Mammary epithelial cell (primary cell): Measurements from ENCODE around the gene SV2B.

ENCODE experiments used
- CTCF ChIP-seq, 2 donors: IDR thresholded peaks in 1 of 2; conservative IDR thresholded peaks in 1 of 2; 2 replicates each; pipeline ENCODE4 v1.5.1; 2011 to 2012; ENCODE audit warnings: inconsistent platforms in 2 of 2, low read length in 2 of 2, mild to moderate bottlenecking in 2 of 2, control low read depth in 1 of 2, low read depth in 1 of 2; ENCODE audit not compliant: insufficient read depth in 1 of 2; ENCODE audit errors: extremely low read depth in 1 of 2
- EZH2 ChIP-seq: IDR thresholded peaks from 2 replicates; pipeline ENCODE4 v1.6.1; 2012; ENCODE audit warnings: low read length, inconsistent platforms, borderline replicate concordance

DNA sequence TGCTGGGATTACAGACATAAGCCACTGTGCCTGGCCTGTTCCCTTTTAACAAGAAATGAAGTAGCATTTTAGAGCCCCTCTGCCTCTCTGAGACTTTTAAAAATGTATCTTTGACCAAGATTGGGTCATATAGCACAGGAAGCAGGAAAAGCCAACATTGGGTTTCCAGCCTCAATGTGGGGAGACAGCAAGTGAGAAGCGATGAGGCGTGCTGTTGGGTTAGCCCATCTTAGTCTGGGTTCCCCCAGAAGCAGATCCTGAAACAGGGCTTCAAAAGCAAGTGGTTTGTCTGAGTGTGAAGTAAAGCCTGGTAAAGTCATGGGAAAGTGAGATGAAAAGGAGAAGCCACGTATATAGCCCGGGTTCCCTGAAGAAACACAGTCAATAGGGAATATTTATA, 48.2 kb downstream of the SV2B start:
- no peak for TF ChIP-seq EZH2
- TF ChIP-seq CTCF (conservative IDR thresholded peaks at IDR 0.05 in 1 of 2, IDR thresholded peaks at IDR 0.05 in 1 of 2; ENCODE audit: extremely low read depth in 1 of 2, insufficient read depth in 1 of 2, low read depth in 1 of 2, low read length in 2 of 2), result no peak
